ENCODE data around the gene CCNI2.

- no peak for TF ChIP-seq SRF (CRISPR knock-in tag; IDR thresholded peaks at IDR 0.05)
- no peak for TF ChIP-seq PCBP2 (IDR thresholded peaks at IDR 0.05; ENCODE audit: low read depth, low read length, poor library complexity, severe bottlenecking)
- no peak for TF ChIP-seq EP300 (IDR thresholded peaks at IDR 0.05; ENCODE audit: low read length)
- no peak for TF ChIP-seq SMAD1 (IDR thresholded peaks at IDR 0.05; ENCODE audit: low read depth, low read length, partially characterized antibody)
- TF ChIP-seq ESRRA (IDR thresholded peaks at IDR 0.05; ENCODE audit: borderline replicate concordance, low read depth), result no peak
- no peak for TF ChIP-seq NFYB (IDR thresholded peaks at IDR 0.05; ENCODE audit: extremely low read depth, insufficient read length)
- no peak for TF ChIP-seq CTCF (IDR thresholded peaks at IDR 0.05 in 2 of 3, conservative IDR thresholded peaks at IDR 0.05 in 1 of 3; ENCODE audit: insufficient read depth in 2 of 3, low read depth in 1 of 3, low read length in 3 of 3)
- TF ChIP-seq, protein P1, sequence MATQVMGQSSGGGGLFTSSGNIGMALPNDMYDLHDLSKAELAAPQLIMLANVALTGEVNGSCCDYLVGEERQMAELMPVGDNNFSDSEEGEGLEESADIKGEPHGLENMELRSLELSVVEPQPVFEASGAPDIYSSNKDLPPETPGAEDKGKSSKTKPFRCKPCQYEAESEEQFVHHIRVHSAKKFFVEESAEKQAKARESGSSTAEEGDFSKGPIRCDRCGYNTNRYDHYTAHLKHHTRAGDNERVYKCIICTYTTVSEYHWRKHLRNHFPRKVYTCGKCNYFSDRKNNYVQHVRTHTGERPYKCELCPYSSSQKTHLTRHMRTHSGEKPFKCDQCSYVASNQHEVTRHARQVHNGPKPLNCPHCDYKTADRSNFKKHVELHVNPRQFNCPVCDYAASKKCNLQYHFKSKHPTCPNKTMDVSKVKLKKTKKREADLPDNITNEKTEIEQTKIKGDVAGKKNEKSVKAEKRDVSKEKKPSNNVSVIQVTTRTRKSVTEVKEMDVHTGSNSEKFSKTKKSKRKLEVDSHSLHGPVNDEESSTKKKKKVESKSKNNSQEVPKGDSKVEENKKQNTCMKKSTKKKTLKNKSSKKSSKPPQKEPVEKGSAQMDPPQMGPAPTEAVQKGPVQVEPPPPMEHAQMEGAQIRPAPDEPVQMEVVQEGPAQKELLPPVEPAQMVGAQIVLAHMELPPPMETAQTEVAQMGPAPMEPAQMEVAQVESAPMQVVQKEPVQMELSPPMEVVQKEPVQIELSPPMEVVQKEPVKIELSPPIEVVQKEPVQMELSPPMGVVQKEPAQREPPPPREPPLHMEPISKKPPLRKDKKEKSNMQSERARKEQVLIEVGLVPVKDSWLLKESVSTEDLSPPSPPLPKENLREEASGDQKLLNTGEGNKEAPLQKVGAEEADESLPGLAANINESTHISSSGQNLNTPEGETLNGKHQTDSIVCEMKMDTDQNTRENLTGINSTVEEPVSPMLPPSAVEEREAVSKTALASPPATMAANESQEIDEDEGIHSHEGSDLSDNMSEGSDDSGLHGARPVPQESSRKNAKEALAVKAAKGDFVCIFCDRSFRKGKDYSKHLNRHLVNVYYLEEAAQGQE (IDR thresholded peaks at IDR 0.05; ENCODE audit: borderline replicate concordance), result no peak
- TF ChIP-seq, protein P1 (CRISPR knock-in tag; IDR thresholded peaks at IDR 0.05; ENCODE audit: low read depth), result no peak
Measured at GRCh38 chr5:132733499-132734148, 13.6 kb upstream of the CCNI2 start.

Data from K562 (cell line).